PFSK-1 (cell line): ENCODE results near the gene RHOD.

Experiments used
- POLR2AphosphoS5 ChIP-seq: IDR thresholded peaks from 2 replicates; pipeline ENCODE4 v1.6.1; 2012; ENCODE audit warnings: low read depth, mild to moderate bottlenecking, control low read depth, low read length, moderate library complexity
- SIN3A ChIP-seq: IDR thresholded peaks from 2 replicates; pipeline ENCODE4 v1.6.1; 2012; ENCODE audit warnings: mild to moderate bottlenecking, low read length, moderate library complexity, borderline replicate concordance; ENCODE audit not compliant: insufficient read depth
- TAF1 ChIP-seq: IDR thresholded peaks from 2 replicates; pipeline ENCODE4 v1.6.1; 2012; ENCODE audit warnings: low read length, control low read depth, borderline replicate concordance; ENCODE audit not compliant: insufficient read depth
- TF ChIP-seq, protein P1 (sequence below), 2 experiments: IDR thresholded peaks; 2 replicates each; pipeline versions ENCODE4 v1.6.1 to v1.8.0; 2011 to 2012; ENCODE audit warnings: low read depth in 2 of 2, low read length in 2 of 2, control low read depth in 1 of 2, inconsistent platforms in 1 of 2, mild to moderate bottlenecking in 1 of 2, moderate library complexity in 1 of 2; ENCODE audit not compliant: insufficient read depth in 1 of 2

DNA sequence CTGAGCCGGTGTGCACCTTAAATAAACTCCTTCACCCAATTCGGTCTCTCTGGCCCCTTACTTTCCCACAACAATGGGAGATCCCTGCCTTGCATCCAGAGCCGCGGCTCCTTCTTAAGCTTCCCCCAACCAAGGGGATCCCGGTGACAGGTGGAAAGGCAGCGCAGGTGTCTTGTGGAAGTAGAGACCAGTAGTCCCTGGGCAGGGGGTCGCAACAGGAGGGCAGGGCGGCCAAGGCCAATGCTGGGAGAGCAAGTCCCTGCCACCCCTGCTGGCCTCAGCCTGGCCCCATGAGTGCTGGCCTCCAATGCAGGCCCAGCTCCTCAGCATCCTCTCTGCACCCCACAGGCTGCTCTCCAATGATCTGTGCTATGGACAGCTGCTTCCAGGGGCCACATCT is 41.6 kb upstream of the RHOD start:
- TF ChIP-seq POLR2AphosphoS5 (no peak), SIN3A (no peak), TAF1 (no peak)
- TF ChIP-seq, protein P1, sequence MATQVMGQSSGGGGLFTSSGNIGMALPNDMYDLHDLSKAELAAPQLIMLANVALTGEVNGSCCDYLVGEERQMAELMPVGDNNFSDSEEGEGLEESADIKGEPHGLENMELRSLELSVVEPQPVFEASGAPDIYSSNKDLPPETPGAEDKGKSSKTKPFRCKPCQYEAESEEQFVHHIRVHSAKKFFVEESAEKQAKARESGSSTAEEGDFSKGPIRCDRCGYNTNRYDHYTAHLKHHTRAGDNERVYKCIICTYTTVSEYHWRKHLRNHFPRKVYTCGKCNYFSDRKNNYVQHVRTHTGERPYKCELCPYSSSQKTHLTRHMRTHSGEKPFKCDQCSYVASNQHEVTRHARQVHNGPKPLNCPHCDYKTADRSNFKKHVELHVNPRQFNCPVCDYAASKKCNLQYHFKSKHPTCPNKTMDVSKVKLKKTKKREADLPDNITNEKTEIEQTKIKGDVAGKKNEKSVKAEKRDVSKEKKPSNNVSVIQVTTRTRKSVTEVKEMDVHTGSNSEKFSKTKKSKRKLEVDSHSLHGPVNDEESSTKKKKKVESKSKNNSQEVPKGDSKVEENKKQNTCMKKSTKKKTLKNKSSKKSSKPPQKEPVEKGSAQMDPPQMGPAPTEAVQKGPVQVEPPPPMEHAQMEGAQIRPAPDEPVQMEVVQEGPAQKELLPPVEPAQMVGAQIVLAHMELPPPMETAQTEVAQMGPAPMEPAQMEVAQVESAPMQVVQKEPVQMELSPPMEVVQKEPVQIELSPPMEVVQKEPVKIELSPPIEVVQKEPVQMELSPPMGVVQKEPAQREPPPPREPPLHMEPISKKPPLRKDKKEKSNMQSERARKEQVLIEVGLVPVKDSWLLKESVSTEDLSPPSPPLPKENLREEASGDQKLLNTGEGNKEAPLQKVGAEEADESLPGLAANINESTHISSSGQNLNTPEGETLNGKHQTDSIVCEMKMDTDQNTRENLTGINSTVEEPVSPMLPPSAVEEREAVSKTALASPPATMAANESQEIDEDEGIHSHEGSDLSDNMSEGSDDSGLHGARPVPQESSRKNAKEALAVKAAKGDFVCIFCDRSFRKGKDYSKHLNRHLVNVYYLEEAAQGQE (IDR thresholded peaks at IDR 0.05; ENCODE audit: insufficient read depth in 1 of 2, low read depth in 2 of 2, low read length in 2 of 2) = no peak
